Duodenal mucosa (tissue), 2 donors: ENCODE measurements around the gene PCNT.

Experiments
- H3K27ac ChIP-seq: one replicate; pipeline ENCODE4 v1.7.0; 2013; ENCODE audit warnings: low read depth, low read length
- H3K27me3 ChIP-seq, 2 donors: one replicate each; pipeline ENCODE4 v1.7.0; 2013; ENCODE audit warnings: low read length in 2 of 2, control low read depth in 1 of 2; ENCODE audit not compliant: insufficient read depth in 2 of 2, control insufficient read depth in 1 of 2
- H3K36me3 ChIP-seq, 2 donors: one replicate each; pipeline ENCODE4 v1.7.0; 2013; ENCODE audit warnings: low read length in 2 of 2, control low read depth in 1 of 2; ENCODE audit not compliant: insufficient read depth in 2 of 2, control insufficient read depth in 1 of 2
- H3K4me1 ChIP-seq, 2 donors: one replicate each; pipeline ENCODE4 v1.7.0; 2013; ENCODE audit warnings: low read length in 2 of 2, control low read depth in 1 of 2; ENCODE audit not compliant: insufficient read depth in 2 of 2, control insufficient read depth in 1 of 2
- H3K4me3 ChIP-seq, 2 donors: one replicate each; pipeline ENCODE4 v1.7.0; 2013; ENCODE audit warnings: low read length in 2 of 2, low read depth in 1 of 2
- H3K9ac ChIP-seq, 2 donors: one replicate each; pipeline ENCODE4 v1.7.0; 2013; ENCODE audit warnings: low read length in 2 of 2, low read depth in 1 of 2
- H3K9me3 ChIP-seq, 2 donors: one replicate each; pipeline ENCODE4 v1.7.0; 2013; ENCODE audit warnings: low read length in 2 of 2, control low read depth in 1 of 2; ENCODE audit not compliant: control insufficient read depth in 1 of 2

Gene PCNT

DNA sequence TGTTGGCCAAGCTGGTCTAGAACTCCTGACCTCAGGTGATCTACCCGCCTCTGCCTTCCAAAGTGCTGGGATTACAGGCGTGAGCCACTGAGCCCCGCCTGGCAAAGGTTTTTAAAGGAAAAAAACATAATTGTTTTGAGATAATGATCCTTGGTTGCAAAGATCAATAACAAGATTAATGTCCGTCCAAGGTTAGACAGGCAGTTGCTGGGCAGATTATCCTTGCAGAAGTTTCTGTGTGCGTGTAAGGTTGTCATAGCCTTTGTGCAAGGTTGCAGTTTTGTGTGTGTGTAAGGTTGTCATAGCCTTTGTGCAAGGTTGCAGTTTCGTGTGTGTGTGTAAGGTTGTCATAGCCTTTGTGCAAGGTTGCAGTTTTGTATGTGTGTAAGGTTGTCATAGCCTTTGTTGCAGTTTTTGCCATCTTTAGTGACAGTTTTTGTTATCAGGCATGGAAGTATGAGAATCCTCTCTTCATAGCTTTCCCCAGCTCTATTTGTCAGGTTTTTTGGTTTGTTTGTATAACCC lies 34.2 kb upstream of the PCNT start:
- no peak overlapping the region for H3K27ac ChIP-seq
- H3K36me3 ChIP-seq, result peaks cover 0 to 11% of the 10 kb centered on the region in 2 donors
- no peak overlapping the region for H3K9ac ChIP-seq
- H3K27me3 ChIP-seq, result no peaks in the 10 kb centered on the region
- H3K4me3 ChIP-seq, result no peak overlapping the region
- peaks cover 8 to 16% of the 10 kb centered on the region in 2 donors for H3K4me1 ChIP-seq
- no peaks in the 10 kb centered on the region for H3K9me3 ChIP-seq

DNA sequence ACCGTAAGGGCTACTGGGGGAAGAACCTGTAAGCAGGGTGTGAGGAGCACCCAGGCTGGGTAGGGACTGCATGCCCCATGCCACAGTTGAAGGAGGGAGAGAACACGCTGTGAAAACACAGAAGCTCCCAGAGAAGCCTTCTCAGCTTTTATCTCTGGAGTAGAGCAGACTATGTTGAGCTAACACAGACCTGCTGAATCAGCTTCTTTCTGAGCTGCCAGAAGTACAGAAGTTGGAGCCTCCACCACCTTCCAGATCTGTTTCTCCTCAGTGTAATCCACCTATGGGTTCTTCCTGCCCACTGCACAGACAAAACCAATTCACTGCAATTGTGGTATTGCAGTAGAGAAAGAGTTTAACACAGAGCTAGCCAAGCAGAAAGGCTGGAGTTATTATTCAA lies 32.4 kb upstream of the PCNT start:
- Histone ChIP-seq H3K4me3 (no peak overlapping the region), H3K4me1 (peaks cover 0 to 7% of the 10 kb centered on the region in 2 donors), H3K27ac (no peak overlapping the region), H3K27me3 (no peaks in the 10 kb centered on the region), H3K36me3 (peaks cover 0 to 11% of the 10 kb centered on the region in 2 donors), H3K9ac (no peak overlapping the region), H3K9me3 (no peaks in the 10 kb centered on the region)

DNA sequence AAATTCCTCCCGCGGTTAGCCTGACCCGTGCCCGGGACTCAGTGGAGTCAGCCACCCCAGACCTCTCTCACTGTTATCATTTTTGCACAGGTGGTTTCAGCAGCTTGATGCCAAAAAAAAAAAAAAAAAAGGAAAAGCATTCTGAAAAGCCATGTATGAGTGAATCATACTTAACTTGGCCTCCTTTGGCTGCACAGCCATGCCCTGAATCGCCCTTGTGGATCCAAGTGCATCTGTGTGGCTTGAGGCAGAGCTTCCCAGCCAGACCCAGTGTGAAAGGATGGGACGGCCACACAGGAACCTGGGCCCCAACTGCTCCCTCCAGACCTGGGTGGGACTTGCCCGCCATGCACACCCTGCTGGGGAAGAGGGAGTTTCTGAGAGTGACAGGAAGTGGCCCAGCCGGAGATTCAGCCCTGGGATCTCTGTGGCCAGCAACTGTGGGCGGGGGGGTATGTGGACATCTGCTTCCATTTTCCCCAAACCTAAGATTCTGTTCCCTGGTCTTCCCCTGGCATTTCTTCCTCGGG lies 29.2 kb upstream of the PCNT start:
- Histone ChIP-seq H3K4me3 (no peak overlapping the region), H3K36me3 (peaks cover 0 to 14% of the 10 kb centered on the region in 2 donors), H3K4me1 (peaks cover 0 to 4% of the 10 kb centered on the region in 2 donors), H3K9me3 (no peaks in the 10 kb centered on the region), H3K9ac (no peak overlapping the region), H3K27me3 (no peaks in the 10 kb centered on the region), H3K27ac (no peak overlapping the region)

DNA sequence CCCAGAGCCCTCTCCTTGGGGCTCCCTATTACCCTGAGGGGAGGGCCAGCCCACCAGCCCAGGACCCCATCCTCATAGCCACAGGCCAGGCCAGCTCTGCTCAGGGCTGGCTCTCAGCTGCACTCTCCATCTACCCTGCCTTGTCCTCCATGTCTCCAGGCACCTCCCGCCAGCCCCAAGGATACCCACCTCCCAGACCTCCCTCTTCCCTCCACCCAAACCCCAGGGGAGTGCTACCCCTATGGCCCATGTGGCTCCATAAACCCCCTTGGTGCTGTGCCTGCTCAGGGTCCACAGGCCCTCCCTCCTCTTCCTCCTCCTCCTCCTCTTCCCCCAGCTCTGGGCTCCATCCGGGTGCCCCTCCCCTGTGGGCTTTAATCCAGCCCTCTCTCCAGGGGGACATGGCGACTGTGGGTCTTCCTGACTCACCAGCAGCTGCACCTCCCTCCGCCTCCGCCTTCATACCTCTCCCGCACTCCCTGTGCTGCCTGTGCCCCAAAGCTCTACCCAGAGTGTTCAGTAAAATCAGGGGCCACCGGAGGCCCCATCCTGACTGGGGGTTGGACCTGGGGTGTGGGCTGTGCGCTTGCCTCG lies 28.7 kb upstream of the PCNT start:
- Histone ChIP-seq H3K36me3 (peaks cover 0 to 14% of the 10 kb centered on the region in 2 donors), H3K4me1 (peaks cover 0 to 4% of the 10 kb centered on the region in 2 donors), H3K9me3 (no peaks in the 10 kb centered on the region), H3K4me3 (no peak overlapping the region), H3K27ac (no peak overlapping the region), H3K9ac (no peak overlapping the region), H3K27me3 (no peaks in the 10 kb centered on the region)

- Histone ChIP-seq H3K36me3 (peaks cover 0 to 16% of the 10 kb centered on the region in 2 donors), H3K27ac (peak overlapping the region; percentile 32), H3K4me1 (peaks cover 0 to 4% of the 10 kb centered on the region in 2 donors), H3K9ac (no peak overlapping the region), H3K9me3 (no peaks in the 10 kb centered on the region), H3K4me3 (peak overlapping the region in 1 of 2 donors; percentile 29), H3K27me3 (no peaks in the 10 kb centered on the region)
These were observed 27.8 kb upstream of the PCNT start for GRCh38 chr21:46295996-46296752.

- H3K27ac ChIP-seq, result no peak overlapping the region
- H3K4me3 ChIP-seq, result peak overlapping the region; percentile 54 to 62
- H3K27me3 ChIP-seq, result no peaks in the 10 kb centered on the region
- peaks cover 0 to 11% of the 10 kb centered on the region in 2 donors for H3K36me3 ChIP-seq
- peak overlapping the region in 1 of 2 donors; percentile 42 for H3K9ac ChIP-seq
- no peaks in the 10 kb centered on the region for H3K9me3 ChIP-seq
- peaks cover 0 to 4% of the 10 kb centered on the region in 2 donors for H3K4me1 ChIP-seq
These were observed 26.4 kb upstream of the PCNT start for GRCh38 chr21:46297338-46298271.

GRCh38 chr21:46299167-46299566 lies 24.8 kb upstream of the PCNT start:
- Histone ChIP-seq H3K27ac (no peak overlapping the region), H3K36me3 (peaks cover 0 to 11% of the 10 kb centered on the region in 2 donors), H3K9me3 (no peaks in the 10 kb centered on the region), H3K27me3 (no peaks in the 10 kb centered on the region), H3K4me3 (no peak overlapping the region), H3K4me1 (peaks cover 0 to 4% of the 10 kb centered on the region in 2 donors), H3K9ac (no peak overlapping the region)

DNA sequence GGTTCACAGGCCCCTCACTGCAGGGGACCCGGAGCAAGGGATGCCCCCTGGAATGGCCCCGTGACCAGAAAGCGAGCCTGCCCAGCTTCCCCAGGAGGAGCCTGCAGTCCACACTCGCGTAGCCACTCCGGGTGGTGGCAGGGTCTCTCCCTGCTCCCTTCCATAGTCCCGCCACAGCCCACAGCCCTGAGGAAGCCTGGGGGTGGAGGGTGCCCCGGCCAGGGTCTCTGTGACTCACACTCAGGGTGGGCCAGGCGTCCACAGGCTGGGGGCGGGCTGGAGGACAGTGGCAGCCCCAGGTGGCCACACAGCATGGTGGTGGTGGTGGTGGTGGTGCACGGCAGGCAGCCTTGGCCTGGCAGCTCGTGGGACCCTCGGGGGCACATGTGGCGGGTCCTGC lies 22.2 kb upstream of the PCNT start:
- peaks cover 0 to 19% of the 10 kb centered on the region in 2 donors for H3K36me3 ChIP-seq
- H3K4me1 ChIP-seq, result peaks cover 0 to 4% of the 10 kb centered on the region in 2 donors
- no peaks in the 10 kb centered on the region for H3K9me3 ChIP-seq
- no peak overlapping the region for H3K9ac ChIP-seq
- no peak overlapping the region for H3K27ac ChIP-seq
- no peak overlapping the region for H3K4me3 ChIP-seq
- H3K27me3 ChIP-seq, result no peaks in the 10 kb centered on the region

GRCh38 chr21:46304437-46304836 lies 19.5 kb upstream of the PCNT start:
- Histone ChIP-seq H3K9ac (no peak overlapping the region), H3K27me3 (no peaks in the 10 kb centered on the region), H3K4me3 (no peak overlapping the region), H3K27ac (no peak overlapping the region), H3K9me3 (no peaks in the 10 kb centered on the region), H3K36me3 (peaks cover 0 to 31% of the 10 kb centered on the region in 2 donors), H3K4me1 (no peaks in the 10 kb centered on the region)
